Pulmonary artery endothelial cell (primary cell): Measurements from ENCODE around the gene VOPP1. TPM values are rescaled to one million over a fixed set of nuclear protein-coding genes. Genes with fewer than 3 reads are reported as not detected.
A peak's percentile ranks its signal among the peaks of the same experiment; 100 is the strongest.
"Not testable (repeated sequence)": the region's sequence is repeated elsewhere in the genome, so short reads cannot be mapped to it uniquely, and the experiment has no call there.

Experiments
- DNase-seq: peaks from one replicate; pipeline ENCODE4 v3.0.0-alpha.2; 2011; ENCODE audit warnings: low read depth, low spot score
- total RNA-seq: library from RNA; depleted of rRNA; stranded (reverse); fragments of >200 nt; gene quantifications from 2 replicates; pipeline ENCODE4 v1.2.3, GENCODE V29; 2014

VOPP1 gene
- total RNA-seq, 1 donor from 2014 or later, result 143 TPM

GRCh38 chr7:55582656-55583055 is 10.4 kb upstream of the VOPP1 start:
- not testable (repeated sequence) for DNase-seq

DNA sequence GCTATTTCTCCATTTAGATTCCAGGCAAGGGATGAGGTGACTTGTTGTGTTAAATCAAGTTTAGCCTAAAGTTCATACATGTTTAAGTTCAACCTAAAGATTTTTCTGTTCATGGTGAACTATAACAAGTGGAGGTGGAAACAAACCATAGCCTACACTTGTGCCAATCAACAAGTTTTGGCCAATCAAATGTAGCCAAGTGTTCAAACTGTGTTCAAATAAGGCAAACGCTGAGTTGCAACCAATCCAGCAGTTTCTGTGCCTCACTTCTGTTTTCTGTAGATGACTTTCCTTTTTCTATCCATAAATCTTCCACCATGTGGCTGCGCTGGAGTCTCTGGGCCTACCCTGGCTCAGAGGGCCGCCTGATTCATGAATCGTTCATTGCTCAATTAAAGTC is 4.5 kb upstream of the VOPP1 start:
- no peak for DNase-seq

- DNase-seq, result no peak
Observed at GRCh38 chr7:55575733-55576132, 3.4 kb upstream of the VOPP1 start.

DNA sequence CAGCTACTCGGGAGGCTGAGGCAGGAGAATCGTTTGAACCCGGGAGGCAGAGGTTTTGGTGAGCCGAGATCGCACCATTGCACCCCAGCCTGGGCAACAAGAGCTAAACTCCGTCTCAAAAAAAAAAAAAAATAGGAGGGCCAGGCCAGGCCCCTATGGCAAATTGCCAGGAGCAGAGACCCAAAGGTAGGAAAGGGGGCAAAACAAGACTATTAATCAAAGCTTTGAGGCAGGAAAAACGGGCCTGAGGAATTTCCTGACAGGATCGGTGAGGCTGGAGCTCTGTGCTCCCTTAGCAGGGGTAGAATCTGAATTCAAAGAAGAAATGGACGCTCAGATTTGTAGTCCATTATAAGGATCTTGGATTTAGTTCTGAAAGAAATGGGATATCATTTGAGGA is 2.8 kb upstream of the VOPP1 start:
- DNase-seq, result no peak

DNA sequence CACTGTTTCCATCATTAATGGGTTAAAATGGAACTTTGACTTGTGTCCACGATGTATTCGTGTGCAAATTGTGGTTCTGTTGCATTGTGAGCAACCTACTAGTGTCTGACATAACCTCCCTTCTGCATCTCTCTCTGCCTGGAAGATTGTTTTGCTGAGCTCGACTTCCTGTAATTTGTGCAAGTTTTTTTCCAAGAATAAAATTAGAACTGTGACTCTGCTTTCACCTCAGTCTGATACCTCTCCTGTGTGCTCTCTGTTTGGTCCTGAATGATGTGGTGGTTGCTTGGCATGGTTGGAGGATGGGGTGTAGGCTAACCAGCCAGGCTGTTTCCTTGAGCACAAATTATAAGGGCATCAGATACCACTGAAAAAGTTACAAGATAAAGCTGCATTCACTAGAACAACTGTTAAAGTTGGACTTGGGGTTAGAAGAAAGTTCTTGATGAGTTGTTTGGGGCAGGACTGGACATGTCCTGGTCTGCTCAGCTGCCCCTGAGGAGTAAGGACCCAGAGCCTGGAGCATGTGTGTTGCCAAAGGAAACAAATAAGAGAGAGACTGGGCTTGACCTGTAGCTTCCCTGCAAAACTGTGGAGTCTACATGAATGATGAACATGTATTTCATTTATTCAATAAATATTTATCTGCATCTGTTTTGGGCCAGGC is 1.9 kb upstream of the VOPP1 start:
- DNase-seq, result no peak

DNA sequence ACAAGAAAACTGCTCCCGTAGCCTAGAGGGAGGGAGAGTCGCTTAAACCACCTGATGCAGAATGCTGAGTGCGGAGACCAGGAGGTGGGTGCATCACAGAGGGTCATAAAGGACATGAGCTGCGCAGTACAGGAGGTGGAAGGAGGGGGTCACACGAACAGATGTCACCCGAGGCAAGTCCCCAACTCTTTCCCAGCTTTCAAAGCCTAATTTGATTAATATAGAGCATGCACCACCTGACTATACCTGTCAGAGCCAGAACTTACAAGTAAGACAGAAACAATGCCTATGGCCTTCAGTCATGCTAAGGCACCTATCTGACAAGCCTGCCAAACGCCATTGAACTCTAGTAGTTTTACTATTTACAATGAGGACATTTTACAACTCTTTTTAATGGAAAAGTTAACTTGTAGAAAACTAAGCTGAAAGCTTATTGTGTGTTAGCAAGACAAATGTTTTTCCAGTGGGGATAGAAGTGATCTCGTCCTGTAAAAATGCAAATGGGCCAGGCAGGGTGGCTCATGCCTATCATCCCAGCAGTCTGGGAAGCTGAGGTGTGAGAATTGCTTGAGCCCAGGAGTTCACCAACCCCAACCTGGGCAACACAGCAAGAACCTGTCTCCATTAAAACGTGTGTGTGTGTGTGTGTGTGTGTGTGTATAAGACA is 1.1 kb upstream of the VOPP1 start:
- DNase-seq, result no peak

- no peak for DNase-seq
Observed at GRCh38 chr7:55571511-55572377, 558 bp downstream of the VOPP1 start.

- DNase-seq, result peak; percentile 56
Observed at GRCh38 chr7:55570939-55571338, 1.4 kb downstream of the VOPP1 start.

GRCh38 chr7:55570218-55570873 is 2.0 kb downstream of the VOPP1 start:
- DNase-seq, result no peak

GRCh38 chr7:55569797-55570196 is 2.5 kb downstream of the VOPP1 start:
- no peak for DNase-seq

- DNase-seq, result no peak
Observed at GRCh38 chr7:55569269-55569663, 3.0 kb downstream of the VOPP1 start.

- DNase-seq, result no peak
Observed at GRCh38 chr7:55568613-55569268, 3.6 kb downstream of the VOPP1 start.

- no peak for DNase-seq
Observed at GRCh38 chr7:55567571-55567970, 4.7 kb downstream of the VOPP1 start.

DNA sequence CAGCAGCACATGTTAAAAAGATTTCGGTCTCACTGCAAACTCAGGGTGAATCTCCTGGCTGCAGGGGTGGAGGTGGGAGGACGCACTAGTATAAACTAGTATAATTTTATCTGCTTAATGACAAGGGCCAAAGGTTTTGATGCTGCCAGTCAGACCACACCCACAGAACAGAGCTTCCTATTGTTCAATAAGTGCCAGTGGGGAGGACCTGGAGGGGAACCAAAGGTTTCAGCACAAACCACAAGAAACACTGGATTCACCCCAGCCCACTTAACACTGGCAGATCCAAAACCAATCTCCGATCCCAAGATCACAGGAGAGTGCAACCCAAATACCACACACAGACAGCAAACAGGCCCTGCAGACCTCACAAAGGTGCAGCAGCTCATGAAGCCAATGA is 6.6 kb downstream of the VOPP1 start:
- no peak for DNase-seq

DNA sequence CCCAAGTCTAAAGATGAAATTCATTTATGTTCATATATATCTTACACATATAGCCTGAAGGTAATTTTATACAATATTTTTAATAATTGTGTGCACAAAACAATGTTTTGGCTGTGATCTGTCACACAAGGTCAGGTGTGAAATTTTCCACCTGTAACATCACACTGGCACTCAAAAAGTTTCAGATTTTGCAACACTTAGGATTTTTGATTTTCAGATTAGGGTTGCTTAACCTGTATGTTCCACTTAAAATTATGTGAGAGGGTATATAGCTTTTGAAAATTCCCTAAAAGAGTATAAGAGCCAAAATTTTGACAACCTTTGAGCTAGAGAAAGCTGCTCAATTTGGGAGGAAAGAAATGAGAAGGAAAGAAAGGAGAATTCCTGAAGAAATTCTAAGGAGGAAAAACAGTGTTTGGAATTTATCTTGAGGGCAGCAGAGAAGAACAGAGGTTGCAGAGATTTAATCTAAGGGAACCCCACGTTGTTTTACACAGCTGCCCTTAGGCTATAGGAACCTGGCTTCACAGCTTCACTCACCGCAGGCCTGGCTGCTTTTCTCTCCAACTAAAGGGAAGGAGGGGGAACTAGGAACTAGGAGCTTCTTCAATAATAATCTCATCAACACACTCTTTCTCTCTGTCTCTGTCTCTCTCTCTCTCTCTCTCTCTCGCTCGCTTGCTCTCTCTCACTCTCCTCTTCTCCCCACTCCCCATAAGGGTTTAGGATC is 8.5 kb downstream of the VOPP1 start:
- DNase-seq, result no peak

DNA sequence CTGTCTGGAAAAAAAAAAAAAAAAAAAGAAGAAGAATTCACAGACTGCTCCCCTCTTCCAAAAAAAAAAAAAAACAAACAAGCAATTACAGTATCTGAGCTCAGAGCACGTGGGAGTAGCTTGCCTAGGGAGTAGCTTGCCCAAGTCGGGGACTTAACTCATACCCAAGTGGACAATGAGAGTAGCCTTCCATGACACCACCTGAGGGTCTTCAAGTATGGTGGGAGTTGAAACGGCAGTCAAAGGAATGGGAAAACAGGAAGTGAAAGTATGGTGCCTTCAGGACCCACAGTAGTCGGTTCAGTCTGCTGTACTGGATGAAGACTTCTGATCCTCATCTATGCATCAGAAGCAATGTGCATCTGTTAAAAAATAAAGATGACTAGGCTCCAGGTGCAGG is 10.6 kb downstream of the VOPP1 start:
- DNase-seq, result no peak

DNA sequence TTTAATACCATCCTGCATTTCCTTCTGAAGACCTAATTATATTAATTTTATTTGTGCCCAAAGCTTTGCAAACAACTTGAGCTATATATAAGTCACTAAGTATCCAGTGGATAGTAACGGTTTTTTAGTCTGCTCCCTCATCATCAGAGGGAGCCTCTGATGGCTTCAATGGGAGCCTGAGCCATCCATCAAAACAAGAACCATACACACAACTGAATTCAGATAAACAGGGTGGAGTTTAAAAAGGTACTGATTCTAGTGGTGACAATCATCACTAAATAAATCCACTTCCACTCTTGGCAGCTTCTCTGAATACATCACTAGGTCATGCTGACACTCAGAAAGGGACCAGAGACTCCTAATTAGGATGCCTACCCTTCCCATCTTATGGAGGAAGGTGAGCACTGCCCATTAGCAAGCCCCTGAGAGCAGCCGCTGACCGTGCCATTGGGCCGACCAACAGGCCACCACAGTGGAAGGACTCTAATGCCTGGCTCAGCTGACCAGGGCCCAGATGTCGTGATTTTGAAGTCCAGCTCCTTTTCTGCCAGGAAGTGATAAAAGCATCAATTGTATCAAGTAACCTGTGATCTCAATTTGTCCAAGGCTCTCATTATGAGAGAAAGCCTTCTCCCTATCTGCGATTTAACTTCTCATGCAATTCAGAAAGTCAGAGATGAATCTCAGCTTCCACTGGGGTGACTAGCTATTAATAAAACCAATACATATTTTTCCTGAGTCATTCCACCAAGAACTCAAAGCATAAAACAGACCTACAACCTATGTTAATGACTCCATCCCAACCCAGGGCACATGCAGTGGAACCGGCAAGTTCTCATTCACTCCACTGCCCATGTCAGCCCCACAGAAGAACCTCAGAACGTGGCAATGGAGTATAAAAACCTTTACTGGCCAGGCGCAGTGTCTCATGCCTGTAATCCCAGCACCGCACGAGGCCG is 13.1 kb downstream of the VOPP1 start:
- DNase-seq, result no peak

- DNase-seq, result no peak
Observed at GRCh38 chr7:55557666-55558188, 14.6 kb downstream of the VOPP1 start.

GRCh38 chr7:55556492-55556891 is 15.8 kb downstream of the VOPP1 start:
- no peak for DNase-seq
